H1 (cell line): ENCODE measurements around the gene PARD6A. TPM values are rescaled to one million over a fixed set of nuclear protein-coding genes. Genes with fewer than 3 reads are reported as not detected.
A peak's percentile ranks its signal among the peaks of the same experiment; 100 is the strongest.

ENCODE experiments used
- CTCF ChIA-PET: fragments of 300-600 bp; sonication (Branson Sonifier 250); formaldehyde crosslinking; loops from one replicate; lab custom pipeline; 2021; ENCODE audit not compliant: partially characterized antibody; lab: Charles Lee
- POLR2A ChIA-PET: fragments of 300-600 bp; sonication (Branson Sonifier 250); formaldehyde crosslinking; loops from one replicate; lab custom pipeline; 2021; ENCODE audit warnings: inconsistent platforms; ENCODE audit not compliant: partially characterized antibody; lab: Charles Lee
- DNase-seq, 2 experiments: peaks; one replicate each; pipeline versions ENCODE4 v3.0.0 to v3.0.0-alpha.2; 2010 to 2022; ENCODE audit warnings: low spot score in 2 of 2, low read depth in 1 of 2, mixed read lengths in 1 of 2
- FAIRE-seq: peaks from 2 replicates; lab custom pipeline; 2011; peaks lifted over from hg19 to GRCh38; lab: Jason Lieb, UNC
- H2AFZ ChIP-seq: 2 replicates; pipeline ENCODE4 v1.8.1; 2012; ENCODE audit warnings: low read length, inconsistent platforms
- H2AK5ac ChIP-seq: 2 replicates; pipeline ENCODE4 v1.6.1; 2013; ENCODE audit warnings: low read depth, low read length
- H2BK120ac ChIP-seq: replicated peaks from 2 replicates; pipeline ENCODE3; 2013; ENCODE audit warnings: low read depth, low read length, inconsistent platforms
- H2BK12ac ChIP-seq: 2 replicates; pipeline ENCODE4 v1.6.1; 2013; ENCODE audit warnings: low read depth, low read length
- H2BK15ac ChIP-seq: 2 replicates; pipeline ENCODE4 v1.6.1; 2013; ENCODE audit warnings: low read length
- H2BK20ac ChIP-seq: 2 replicates; pipeline ENCODE4 v1.6.1; 2013; ENCODE audit warnings: low read length
- H2BK5ac ChIP-seq: 2 replicates; pipeline ENCODE4 v1.6.1; 2013; ENCODE audit warnings: low read depth, low read length
- H3K14ac ChIP-seq: 2 replicates; pipeline ENCODE4 v1.6.1; 2013; ENCODE audit warnings: inconsistent platforms; ENCODE audit not compliant: insufficient read length
- H3K18ac ChIP-seq: 2 replicates; pipeline ENCODE4 v1.6.1; 2013; ENCODE audit warnings: low read length; ENCODE audit errors: extremely low read depth
- H3K23ac ChIP-seq: 2 replicates; pipeline ENCODE4 v1.6.1; 2013; ENCODE audit warnings: inconsistent platforms; ENCODE audit not compliant: insufficient read length
- H3K23me2 ChIP-seq: 2 replicates; pipeline ENCODE4 v1.6.1; 2013; ENCODE audit warnings: low read depth, low read length
- H3K27ac ChIP-seq: 2 replicates; pipeline ENCODE4 v1.6.1; 2011; ENCODE audit warnings: low read depth, low read length, inconsistent platforms
- H3K27me3 ChIP-seq, 4 experiments: replicated peaks in 1 of 4; 1 replicate in 1 of 4; 2 replicates in 3 of 4; pipeline versions ENCODE4 v1.6.1 to v1.8.1; 2011 to 2013; ENCODE audit warnings: low read length in 3 of 4, mild to moderate bottlenecking in 3 of 4, inconsistent platforms in 2 of 4, mixed read lengths in 2 of 4, moderate library complexity in 1 of 4; ENCODE audit not compliant: control insufficient read depth in 3 of 4, insufficient read depth in 3 of 4; ENCODE audit errors: extremely low read depth in 1 of 4
- H3K36me3 ChIP-seq, 4 experiments: 2 replicates each; pipeline versions ENCODE4 v1.6.1 to v1.8.1; 2011 to 2013; ENCODE audit warnings: mild to moderate bottlenecking in 4 of 4, low read length in 3 of 4, moderate library complexity in 2 of 4, control low read depth in 1 of 4, inconsistent platforms in 1 of 4; ENCODE audit not compliant: insufficient read depth in 4 of 4, control insufficient read depth in 2 of 4
- H3K4ac ChIP-seq: replicated peaks from 2 replicates; pipeline ENCODE3; 2013; ENCODE audit warnings: low read length, low read depth, mixed read lengths, inconsistent platforms; ENCODE audit not compliant: insufficient read length
- H3K4me1 ChIP-seq, 4 experiments: replicated peaks in 1 of 4; 1 replicate in 1 of 4; 2 replicates in 3 of 4; pipeline versions ENCODE4 v1.6.1 to v1.8.1; 2011 to 2013; ENCODE audit warnings: low read length in 3 of 4, inconsistent platforms in 2 of 4, mixed read lengths in 1 of 4; ENCODE audit not compliant: insufficient read depth in 4 of 4, control insufficient read depth in 3 of 4
- H3K4me2 ChIP-seq, 2 experiments: 2 replicates each; pipeline versions ENCODE4 v1.6.1 to v1.8.1; 2011 to 2013; ENCODE audit warnings: low read depth in 2 of 2, low read length in 2 of 2, control low read depth in 1 of 2, inconsistent platforms in 1 of 2, mild to moderate bottlenecking in 1 of 2; ENCODE audit not compliant: insufficient read depth in 1 of 2
- H3K4me3 ChIP-seq, 4 experiments: fragments of 200-600, 300-600 bp in 1 of 4; sonication (generic), shearing (Covaris generic), sonication (Bioruptor Twin) in 1 of 4; 2 replicates each; pipeline versions ENCODE4 v1.5.1 to v1.8.1; 2011 to 2016; ENCODE audit warnings: low read length in 4 of 4, low read depth in 3 of 4, control low read depth in 2 of 4, inconsistent platforms in 2 of 4, mild to moderate bottlenecking in 2 of 4, mixed read lengths in 1 of 4, moderate library complexity in 1 of 4; ENCODE audit not compliant: insufficient read depth in 2 of 4; ENCODE audit errors: extremely low read depth in 1 of 4
- H3K56ac ChIP-seq: replicated peaks from 2 replicates; pipeline ENCODE3; 2013; ENCODE audit warnings: low read depth, mild to moderate bottlenecking, mixed read lengths, low read length, inconsistent platforms; ENCODE audit not compliant: insufficient read length
- H3K79me1 ChIP-seq: 2 replicates; pipeline ENCODE4 v1.6.1; 2013; ENCODE audit warnings: low read depth, low read length, control low read depth
- H3K79me2 ChIP-seq, 2 experiments: 2 replicates each; pipeline versions ENCODE4 v1.6.1 to v1.8.1; 2012 to 2013; ENCODE audit warnings: low read length in 2 of 2, mild to moderate bottlenecking in 2 of 2, inconsistent platforms in 1 of 2; ENCODE audit not compliant: insufficient read depth in 2 of 2, control insufficient read depth in 1 of 2
- H3K9ac ChIP-seq, 4 experiments: replicated peaks in 1 of 4; 1 replicate in 1 of 4; 2 replicates in 3 of 4; pipeline versions ENCODE4 v1.6.1 to v1.8.1; 2011 to 2013; ENCODE audit warnings: low read depth in 3 of 4, low read length in 3 of 4, control low read depth in 2 of 4, mild to moderate bottlenecking in 2 of 4, moderate library complexity in 2 of 4, inconsistent platforms in 1 of 4; ENCODE audit errors: extremely low read depth in 1 of 4
- H3K9me3 ChIP-seq, 2 experiments: 2 replicates each; pipeline versions ENCODE4 v1.6.1 to v1.8.1; 2012 to 2013; ENCODE audit warnings: mild to moderate bottlenecking in 2 of 2, moderate library complexity in 2 of 2, control low read depth in 1 of 2, inconsistent platforms in 1 of 2, low read depth in 1 of 2, low read length in 1 of 2, mixed read lengths in 1 of 2; ENCODE audit not compliant: insufficient read depth in 2 of 2
- H4K20me1 ChIP-seq, 2 experiments: replicated peaks in 1 of 2; 2 replicates each; pipeline versions ENCODE3 to v1.8.1; 2011 to 2013; ENCODE audit warnings: inconsistent platforms in 2 of 2, low read length in 2 of 2, mild to moderate bottlenecking in 1 of 2; ENCODE audit not compliant: insufficient read depth in 2 of 2, control insufficient read depth in 1 of 2
- H4K5ac ChIP-seq: 2 replicates; pipeline ENCODE4 v1.6.1; 2013; ENCODE audit warnings: low read length, low read depth, mixed read lengths, inconsistent platforms; ENCODE audit not compliant: insufficient read length
- H4K8ac ChIP-seq: 2 replicates; pipeline ENCODE4 v1.8.0; 2013; ENCODE audit warnings: mild to moderate bottlenecking, moderate library complexity, low read length, inconsistent platforms; ENCODE audit not compliant: insufficient read depth; ENCODE audit errors: extremely low read depth
- H4K91ac ChIP-seq: replicated peaks from 2 replicates; pipeline ENCODE3; 2013; ENCODE audit warnings: low read length, mixed read lengths, inconsistent platforms; ENCODE audit not compliant: insufficient read length
- ATF3 ChIP-seq: IDR thresholded peaks from 2 replicates; pipeline ENCODE4 v1.6.1; 2011; ENCODE audit warnings: low read depth, mild to moderate bottlenecking, low read length; ENCODE audit not compliant: insufficient read depth
- CHD2 ChIP-seq: IDR thresholded peaks from 2 replicates; pipeline ENCODE4 v1.6.1; 2012; ENCODE audit warnings: low read length, improper control_type of control experiment
- CTCF ChIP-seq, 3 experiments: IDR thresholded peaks; 1 replicate in 2 of 3; 2 replicates in 1 of 3; pipeline versions ENCODE4 v1.5.1 to v1.6.1; 2011; ENCODE audit warnings: low read length in 3 of 3, mild to moderate bottlenecking in 3 of 3, inconsistent platforms in 2 of 3, low read depth in 1 of 3, moderate library complexity in 1 of 3; ENCODE audit not compliant: insufficient read depth in 1 of 3; ENCODE audit errors: control extremely low read depth in 1 of 3
- PHF8 ChIP-seq: fragments of 200-600 bp; sonication (generic); conservative IDR thresholded peaks from 2 replicates; pipeline ENCODE4 v1.7.1; 2012; ENCODE audit warnings: low read depth, mild to moderate bottlenecking, inconsistent platforms, low read length, moderate library complexity
- RFX5 ChIP-seq: IDR thresholded peaks from 2 replicates; pipeline ENCODE4 v1.6.1; 2011; ENCODE audit warnings: low read depth, low read length, improper control_type of control experiment, borderline replicate concordance
- SAP30 ChIP-seq: fragments of 300-600 bp; sonication (generic); IDR thresholded peaks from 2 replicates; pipeline ENCODE4 v1.7.1; 2012; ENCODE audit warnings: low read length, moderate library complexity, mild to moderate bottlenecking, inconsistent platforms; ENCODE audit not compliant: insufficient read depth, insufficient replicate concordance
- SP2 ChIP-seq: IDR thresholded peaks from 2 replicates; pipeline ENCODE4 v1.6.1; 2012; ENCODE audit warnings: mild to moderate bottlenecking, low read length, inconsistent platforms
- TEAD4 ChIP-seq: IDR thresholded peaks from 2 replicates; pipeline ENCODE4 v1.6.1; 2012; ENCODE audit warnings: low read depth, low read length, inconsistent platforms, mixed read lengths
- YY1 ChIP-seq: IDR thresholded peaks from 2 replicates; pipeline ENCODE4 v1.6.1; 2011; ENCODE audit warnings: low read depth, mild to moderate bottlenecking, low read length
- WGBS, 2 experiments: shearing (Covaris generic) in 1 of 2; methylation state at CpG; one replicate each; pipeline versions ENCODE4 v1.1.6 to v1.1.7; 2013 to 2015; ENCODE audit warnings: low lambda C conversion rate in 2 of 2, mixed read lengths in 2 of 2, inconsistent platforms in 1 of 2, low coverage in 1 of 2, missing lambda C conversion rate in 1 of 2; ENCODE audit not compliant: insufficient replicate concordance in 2 of 2, insufficient coverage in 1 of 2, insufficient read length in 1 of 2; ENCODE audit errors: extremely low coverage in 1 of 2, missing lambda C conversion rate in 1 of 2; 5-methylcytosine and 5-hydroxymethylcytosine counted together
- polyA plus RNA-seq, 7 experiments: library from polyadenylated mRNA; depleted of rRNA in 3 of 7; stranded (reverse) in 5 of 7; unstranded in 2 of 7; fragments of >200 nt in 5 of 7; fragments of 200-250 nt in 2 of 7; gene quantifications; 1 replicate in 5 of 7; 2 replicates in 1 of 7; 4 replicates in 1 of 7; pipeline versions ENCODE4 v1.2.1 to v1.2.3, GENCODE V29; 2011 to 2013; ENCODE audit warnings: missing spikeins in 2 of 7, mixed read lengths in 2 of 7
- total RNA-seq: library from RNA; stranded (reverse); fragmentation: NEBNext Ultra II Directional; extraction: Animal tissue kit (Norgen Biotek cat#: 25700); gene quantifications from 2 replicates; pipeline ENCODE4 v1.2.1, GENCODE V29; 2021

Gene PARD6A
- total and polyA plus RNA-seq, 2 of the 8 experiments (the other 6 are each of a cell fraction or from before 2014, with no cell fraction given): 15.1 to 21.8 TPM

DNA sequence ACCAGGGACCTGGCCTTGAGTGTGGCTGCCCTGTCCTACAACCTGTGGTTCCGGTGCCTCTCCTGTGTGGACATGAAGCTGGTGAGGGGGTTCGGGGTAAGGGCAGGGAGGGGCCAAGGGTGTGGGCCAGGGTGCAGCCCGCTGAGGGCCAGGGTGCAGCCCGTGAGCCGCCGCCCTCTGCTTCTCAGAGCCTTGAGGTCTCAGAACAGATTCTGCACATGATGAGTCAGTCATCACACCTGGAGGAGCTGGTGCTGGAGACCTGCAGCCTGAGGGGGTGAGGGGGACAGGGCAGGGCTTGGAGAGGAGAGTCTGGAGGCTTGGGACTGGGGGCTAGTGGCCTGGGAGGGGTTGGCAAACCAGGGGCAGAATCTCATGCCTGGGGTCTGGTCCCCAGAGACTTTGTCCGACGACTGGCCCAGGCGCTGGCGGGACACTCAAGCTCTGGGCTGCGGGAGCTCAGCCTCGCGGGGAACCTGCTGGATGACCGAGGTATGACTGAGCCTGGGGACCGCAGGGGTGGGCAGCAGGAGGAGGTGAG is 13.6 kb upstream of the PARD6A start:
- DNase-seq (no peak), FAIRE-seq (no peak)
- H4K91ac ChIP-seq: no peak overlapping the region
- H2BK20ac ChIP-seq: no peak overlapping the region
- ChIA-PET CTCF (interaction anchor here (0.5 to 18.0 kb wide), 19 partner anchors 9 to 153 kb away, joined by 3 to 202 read pairs (median 5); partner anchors contain the start of genes ACD, C16orf86, CTCF and ENKD1), POLR2A (interaction anchor here (0.6 to 2.2 kb wide), 5 partner anchors 11 to 163 kb away, joined by 3 to 10 read pairs (median 5); partner anchors contain the start of genes CTCF and RIPOR1)
- peaks cover 3 to 12% of the 10 kb centered on the region in 2 experiments for H4K20me1 ChIP-seq
- H3K27me3 ChIP-seq: peaks cover 3 to 33% (median 19%) of the 10 kb centered on the region in 4 experiments; a peak in 6 of 7 replicates
- no peak overlapping the region for H2AFZ ChIP-seq
- H2BK15ac ChIP-seq: no peak overlapping the region
- no peak overlapping the region for H3K23ac ChIP-seq
- no peak overlapping the region for H2BK5ac ChIP-seq
- H3K9ac ChIP-seq: no peak overlapping the region
- no peak overlapping the region for H2BK12ac ChIP-seq
- WGBS, 2 experiments: 92% methylated on average over 14 of the region's 15 CpGs; no CpG with 5 or more reads in 1 of the 2 experiments
- H2AK5ac ChIP-seq: no peak overlapping the region
- H3K9me3 ChIP-seq: no peaks in the 10 kb centered on the region
- H3K23me2 ChIP-seq: peaks cover 6% of the 10 kb centered on the region; the same call in 1 of the 2 replicates
- no peak overlapping the region for H3K4ac ChIP-seq
- no peak overlapping the region for H3K4me2 ChIP-seq
- no peak overlapping the region for H3K18ac ChIP-seq
- H4K5ac ChIP-seq: no peak overlapping the region
- H3K14ac ChIP-seq: no peak overlapping the region
- no peaks in the 10 kb centered on the region for H3K79me2 ChIP-seq
- H3K36me3 ChIP-seq: no peaks in the 10 kb centered on the region
- H3K56ac ChIP-seq: no peak overlapping the region
- peak overlapping the region; percentile 17; the same call in 1 of the 2 replicates for H4K8ac ChIP-seq
- H3K79me1 ChIP-seq: no peaks in the 10 kb centered on the region
- H2BK120ac ChIP-seq: no peak overlapping the region
- peaks cover 0 to 16% (median 6%) of the 10 kb centered on the region in 4 experiments; a peak in 5 of 7 replicates for H3K4me1 ChIP-seq
- no peak overlapping the region for H3K4me3 ChIP-seq
- no peak overlapping the region for H3K27ac ChIP-seq
- no peak for TF ChIP-seq PHF8
- no peak for TF ChIP-seq SP2
- TF ChIP-seq CTCF (IDR thresholded peaks at IDR 0.05; ENCODE audit: control extremely low read depth in 1 of 3, insufficient read depth in 1 of 3, low read depth in 1 of 3, low read length in 3 of 3): no peak
- no peak for TF ChIP-seq CHD2
- TF ChIP-seq ATF3: no peak
- no peak for TF ChIP-seq YY1
- TF ChIP-seq TEAD4: no peak
- no peak for TF ChIP-seq RFX5
- no peak for TF ChIP-seq SAP30
